PFSK-1 (cell line): ENCODE data around the gene TDRD6.

ENCODE experiments used
- POLR2AphosphoS5 ChIP-seq: IDR thresholded peaks from 2 replicates; pipeline ENCODE4 v1.6.1; 2012; ENCODE audit warnings: low read depth, mild to moderate bottlenecking, control low read depth, low read length, moderate library complexity
- TAF1 ChIP-seq: IDR thresholded peaks from 2 replicates; pipeline ENCODE4 v1.6.1; 2012; ENCODE audit warnings: low read length, control low read depth, borderline replicate concordance; ENCODE audit not compliant: insufficient read depth
- TF ChIP-seq, protein P1 (sequence below), 2 experiments: IDR thresholded peaks; 2 replicates each; pipeline versions ENCODE4 v1.6.1 to v1.8.0; 2011 to 2012; ENCODE audit warnings: low read depth in 2 of 2, low read length in 2 of 2, control low read depth in 1 of 2, inconsistent platforms in 1 of 2, mild to moderate bottlenecking in 1 of 2, moderate library complexity in 1 of 2; ENCODE audit not compliant: insufficient read depth in 1 of 2

- TF ChIP-seq POLR2AphosphoS5 (no peak), TAF1 (no peak)
- TF ChIP-seq, protein P1, sequence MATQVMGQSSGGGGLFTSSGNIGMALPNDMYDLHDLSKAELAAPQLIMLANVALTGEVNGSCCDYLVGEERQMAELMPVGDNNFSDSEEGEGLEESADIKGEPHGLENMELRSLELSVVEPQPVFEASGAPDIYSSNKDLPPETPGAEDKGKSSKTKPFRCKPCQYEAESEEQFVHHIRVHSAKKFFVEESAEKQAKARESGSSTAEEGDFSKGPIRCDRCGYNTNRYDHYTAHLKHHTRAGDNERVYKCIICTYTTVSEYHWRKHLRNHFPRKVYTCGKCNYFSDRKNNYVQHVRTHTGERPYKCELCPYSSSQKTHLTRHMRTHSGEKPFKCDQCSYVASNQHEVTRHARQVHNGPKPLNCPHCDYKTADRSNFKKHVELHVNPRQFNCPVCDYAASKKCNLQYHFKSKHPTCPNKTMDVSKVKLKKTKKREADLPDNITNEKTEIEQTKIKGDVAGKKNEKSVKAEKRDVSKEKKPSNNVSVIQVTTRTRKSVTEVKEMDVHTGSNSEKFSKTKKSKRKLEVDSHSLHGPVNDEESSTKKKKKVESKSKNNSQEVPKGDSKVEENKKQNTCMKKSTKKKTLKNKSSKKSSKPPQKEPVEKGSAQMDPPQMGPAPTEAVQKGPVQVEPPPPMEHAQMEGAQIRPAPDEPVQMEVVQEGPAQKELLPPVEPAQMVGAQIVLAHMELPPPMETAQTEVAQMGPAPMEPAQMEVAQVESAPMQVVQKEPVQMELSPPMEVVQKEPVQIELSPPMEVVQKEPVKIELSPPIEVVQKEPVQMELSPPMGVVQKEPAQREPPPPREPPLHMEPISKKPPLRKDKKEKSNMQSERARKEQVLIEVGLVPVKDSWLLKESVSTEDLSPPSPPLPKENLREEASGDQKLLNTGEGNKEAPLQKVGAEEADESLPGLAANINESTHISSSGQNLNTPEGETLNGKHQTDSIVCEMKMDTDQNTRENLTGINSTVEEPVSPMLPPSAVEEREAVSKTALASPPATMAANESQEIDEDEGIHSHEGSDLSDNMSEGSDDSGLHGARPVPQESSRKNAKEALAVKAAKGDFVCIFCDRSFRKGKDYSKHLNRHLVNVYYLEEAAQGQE (IDR thresholded peaks at IDR 0.05; ENCODE audit: insufficient read depth in 1 of 2, low read depth in 2 of 2, low read length in 2 of 2) = no peak
Measured at GRCh38 chr6:46689657-46690056, 2.0 kb downstream of the TDRD6 start.
